DOHH2 (cell line): ENCODE measurements around the gene SLC25A30.

Experiments used
- EZH2phosphoT487 ChIP-seq: fragments of 200-600 bp; sonication (generic); IDR thresholded peaks from 2 replicates; pipeline ENCODE4 v1.6.1; 2017; ENCODE audit warnings: borderline replicate concordance, mild to moderate bottlenecking, antibody characterized with exemption, low read length, moderate library complexity, mixed read lengths
- TF ChIP-seq, protein P1 (sequence below): fragments of 200-600 bp; sonication (generic); IDR thresholded peaks from one replicate; pipeline ENCODE4 v1.5.1; 2014; ENCODE audit warnings: antibody characterized with exemption, mild to moderate bottlenecking, low read depth, low read length; ENCODE audit not compliant: poor library complexity, severe bottlenecking

DNA sequence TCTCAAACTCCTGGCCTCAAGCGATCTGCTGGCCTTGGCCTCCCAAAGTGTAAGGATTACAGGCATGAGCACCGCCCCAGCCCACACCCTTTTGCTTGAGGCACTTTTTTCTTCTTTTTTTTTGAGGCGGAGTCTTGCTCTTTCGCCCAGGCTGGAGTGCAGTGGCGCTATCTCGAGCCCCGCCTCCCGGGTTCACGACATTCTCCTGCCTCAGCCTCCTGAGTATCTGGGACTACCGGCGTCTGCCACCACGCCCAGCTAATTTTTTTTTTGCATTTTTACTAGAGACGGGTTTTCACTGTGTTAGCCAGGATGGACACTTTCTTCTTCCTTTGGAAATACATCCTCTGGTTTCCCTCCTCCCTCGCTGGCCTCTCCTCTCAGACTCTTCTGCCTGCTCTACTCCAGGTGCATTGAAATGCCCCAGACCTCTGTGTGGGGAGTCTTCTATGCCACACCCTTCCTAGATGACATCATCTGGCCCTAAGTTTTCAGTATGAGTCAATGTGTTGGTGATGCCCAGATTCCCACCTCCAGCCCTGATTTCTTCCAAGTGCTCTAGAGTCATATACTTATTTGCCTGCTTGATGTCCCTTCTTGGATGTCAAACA is 56.5 kb downstream of the SLC25A30 start:
- TF ChIP-seq, protein P1, sequence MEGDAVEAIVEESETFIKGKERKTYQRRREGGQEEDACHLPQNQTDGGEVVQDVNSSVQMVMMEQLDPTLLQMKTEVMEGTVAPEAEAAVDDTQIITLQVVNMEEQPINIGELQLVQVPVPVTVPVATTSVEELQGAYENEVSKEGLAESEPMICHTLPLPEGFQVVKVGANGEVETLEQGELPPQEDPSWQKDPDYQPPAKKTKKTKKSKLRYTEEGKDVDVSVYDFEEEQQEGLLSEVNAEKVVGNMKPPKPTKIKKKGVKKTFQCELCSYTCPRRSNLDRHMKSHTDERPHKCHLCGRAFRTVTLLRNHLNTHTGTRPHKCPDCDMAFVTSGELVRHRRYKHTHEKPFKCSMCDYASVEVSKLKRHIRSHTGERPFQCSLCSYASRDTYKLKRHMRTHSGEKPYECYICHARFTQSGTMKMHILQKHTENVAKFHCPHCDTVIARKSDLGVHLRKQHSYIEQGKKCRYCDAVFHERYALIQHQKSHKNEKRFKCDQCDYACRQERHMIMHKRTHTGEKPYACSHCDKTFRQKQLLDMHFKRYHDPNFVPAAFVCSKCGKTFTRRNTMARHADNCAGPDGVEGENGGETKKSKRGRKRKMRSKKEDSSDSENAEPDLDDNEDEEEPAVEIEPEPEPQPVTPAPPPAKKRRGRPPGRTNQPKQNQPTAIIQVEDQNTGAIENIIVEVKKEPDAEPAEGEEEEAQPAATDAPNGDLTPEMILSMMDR, result no peak
- no peak for TF ChIP-seq EZH2phosphoT487
